ENCODE results near the gene CROCC2. TPM values are rescaled to one million over a fixed set of nuclear protein-coding genes. Genes with fewer than 3 reads are reported as not detected.

The CROCC2 gene
- total RNA-seq, 2 experiments from 2014 or later, result not detected

Other genes starting within 250 kb of the CROCC2 start
- gene AQP12B, start 223.5 kb upstream of the CROCC2 start, total RNA-seq (2014; rRNA removed; shearing (Covaris generic)), result not detected in 2 replicates
- gene AQP12B, start 223.5 kb upstream of the CROCC2 start, total RNA-seq (2022), result not detected in 2 replicates
- gene AQP12A, start 214.5 kb upstream of the CROCC2 start, total RNA-seq (2014; rRNA removed; shearing (Covaris generic)), result not detected in 2 replicates
- gene AQP12A, start 214.5 kb upstream of the CROCC2 start, total RNA-seq (2022), result not detected in 2 replicates
- gene KIF1A, start 86.1 kb upstream of the CROCC2 start, total RNA-seq (2014; rRNA removed; shearing (Covaris generic)), result not detected in 2 replicates
- not detected in 2 replicates for gene KIF1A, start 86.1 kb upstream of the CROCC2 start, total RNA-seq (2022)
- gene AGXT, start 37.5 kb upstream of the CROCC2 start, total RNA-seq (2014; rRNA removed; shearing (Covaris generic)), result not detected in 2 replicates
- gene AGXT, start 37.5 kb upstream of the CROCC2 start, total RNA-seq (2022), result not detected in 2 replicates
- not detected in 2 replicates for gene MAB21L4, start 10.2 kb upstream of the CROCC2 start, total RNA-seq (2014; rRNA removed; shearing (Covaris generic))
- not detected in 2 replicates for gene MAB21L4, start 10.2 kb upstream of the CROCC2 start, total RNA-seq (2022)
- 2.8 and 3.5 TPM in 2 replicates for gene SNED1, start 92.3 kb downstream of the CROCC2 start, total RNA-seq (2014; rRNA removed; shearing (Covaris generic))
- 13.6 and 15.3 TPM in 2 replicates for gene SNED1, start 92.3 kb downstream of the CROCC2 start, total RNA-seq (2022)
- gene MTERF4, start 196.0 kb downstream of the CROCC2 start, total RNA-seq (2014; rRNA removed; shearing (Covaris generic)), result 57.7 and 58.9 TPM in 2 replicates
- 48.2 and 52.8 TPM in 2 replicates for gene MTERF4, start 196.0 kb downstream of the CROCC2 start, total RNA-seq (2022)
- 26.8 and 72.9 TPM in 2 replicates for gene PASK, start 243.1 kb downstream of the CROCC2 start, total RNA-seq (2014; rRNA removed; shearing (Covaris generic))
- gene PASK, start 243.1 kb downstream of the CROCC2 start, total RNA-seq (2022), result 73.5 and 84.3 TPM in 2 replicates
- 46.0 and 61.4 TPM in 2 replicates for gene PPP1R7, start 244.1 kb downstream of the CROCC2 start, total RNA-seq (2014; rRNA removed; shearing (Covaris generic))
- gene PPP1R7, start 244.1 kb downstream of the CROCC2 start, total RNA-seq (2022), result 82.0 and 97.1 TPM in 2 replicates